Measurements from ENCODE around the gene GEN1. TPM values are rescaled to one million over a fixed set of nuclear protein-coding genes. Genes with fewer than 3 reads are reported as not detected.

Gene GEN1
- total and polyA plus RNA-seq, 2 donors = 6.6 to 9.5 TPM

DNA sequence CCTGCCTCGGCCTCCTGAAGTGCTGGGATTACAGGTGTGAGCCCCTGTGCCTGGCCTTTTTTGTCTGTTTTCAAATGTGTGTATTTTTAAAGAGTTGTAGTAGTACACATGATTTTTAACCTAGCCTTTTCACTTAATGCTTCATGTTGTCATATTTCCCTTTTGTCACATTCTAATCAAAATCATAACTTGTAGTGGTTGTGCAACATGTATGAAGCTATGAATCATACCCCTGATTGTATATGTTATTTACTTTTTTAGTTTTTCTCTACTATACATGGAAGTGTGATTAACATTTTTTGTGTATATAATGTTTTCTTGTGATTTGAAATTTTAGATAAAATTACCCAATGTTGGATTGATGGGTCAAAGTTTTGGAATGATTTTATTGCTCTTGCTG, 8.5 kb downstream of the GEN1 start:
- no peaks in the 10 kb centered on the region for H3K9me3 ChIP-seq (ENCODE audit: control insufficient read depth in 2 of 2, insufficient read depth in 1 of 2, low read length in 1 of 2)
- no peaks in the 10 kb centered on the region for H3K27me3 ChIP-seq (ENCODE audit: control insufficient read depth in 2 of 2, insufficient read depth in 1 of 2, low read length in 1 of 2)
- H3K36me3 ChIP-seq (ENCODE audit: control insufficient read depth in 2 of 2, insufficient read depth in 2 of 2, low read length in 1 of 2) = peaks cover 3 to 4% of the 10 kb centered on the region in 2 donors
- WGBS = 100% methylated on average over 1 of the region's 1 CpG
- DNase-seq (ENCODE audit: low read depth in 6 of 9, low spot score in 9 of 9) = no peak
- H3K4me1 ChIP-seq (ENCODE audit: control insufficient read depth in 2 of 2, insufficient read depth in 2 of 2, low read length in 2 of 2) = no peaks in the 10 kb centered on the region
- H3K4me3 ChIP-seq (ENCODE audit: low read length in 2 of 2) = no peak overlapping the region
- H3K27ac ChIP-seq (ENCODE audit: low read depth in 1 of 2, low read length in 1 of 2) = no peak overlapping the region

DNA sequence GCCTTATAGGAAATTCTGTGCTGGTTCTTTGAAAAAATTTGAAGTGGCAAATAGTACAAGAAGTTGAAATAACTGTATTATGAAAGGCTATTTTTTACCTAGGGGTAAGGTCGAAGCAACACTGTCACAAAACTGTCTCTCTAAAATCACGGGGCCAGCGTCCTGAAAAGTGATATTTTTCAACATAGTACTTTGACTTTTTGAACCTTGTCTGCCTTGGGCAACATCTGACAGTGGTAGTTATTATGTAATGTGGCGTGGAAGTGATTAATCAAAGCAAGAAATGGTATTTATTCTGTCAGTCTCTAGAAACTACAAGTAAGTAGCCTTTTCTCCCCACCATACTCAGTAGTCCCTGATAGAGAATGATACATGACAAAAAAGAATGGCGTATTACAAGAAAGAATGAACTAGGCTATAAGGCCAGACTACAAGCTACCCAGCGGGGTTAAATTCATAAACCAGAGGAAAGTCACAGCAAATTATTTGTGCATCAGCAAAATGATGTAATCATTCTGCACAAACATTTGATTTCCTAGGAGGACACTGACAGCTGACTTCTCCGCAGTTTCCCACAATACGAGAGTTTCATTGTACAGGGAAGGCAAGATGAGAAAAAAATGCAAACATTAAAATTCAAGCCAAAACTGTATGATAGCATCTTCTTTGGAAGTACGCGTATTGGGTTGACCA, 9.8 kb downstream of the GEN1 start:
- Histone ChIP-seq H3K4me3 (ENCODE audit: low read length in 2 of 2) (no peak overlapping the region), H3K9me3 (ENCODE audit: control insufficient read depth in 2 of 2, insufficient read depth in 1 of 2, low read length in 1 of 2) (no peaks in the 10 kb centered on the region), H3K36me3 (ENCODE audit: control insufficient read depth in 2 of 2, insufficient read depth in 2 of 2, low read length in 1 of 2) (peaks cover 3 to 4% of the 10 kb centered on the region in 2 donors), H3K27me3 (ENCODE audit: control insufficient read depth in 2 of 2, insufficient read depth in 1 of 2, low read length in 1 of 2) (no peaks in the 10 kb centered on the region), H3K4me1 (ENCODE audit: control insufficient read depth in 2 of 2, insufficient read depth in 2 of 2, low read length in 2 of 2) (no peaks in the 10 kb centered on the region), H3K27ac (ENCODE audit: low read depth in 1 of 2, low read length in 1 of 2) (no peak overlapping the region)
- 97% methylated on average over 10 of the region's 10 CpGs for WGBS
- DNase-seq (ENCODE audit: low read depth in 6 of 9, low spot score in 9 of 9) = no peak

DNA sequence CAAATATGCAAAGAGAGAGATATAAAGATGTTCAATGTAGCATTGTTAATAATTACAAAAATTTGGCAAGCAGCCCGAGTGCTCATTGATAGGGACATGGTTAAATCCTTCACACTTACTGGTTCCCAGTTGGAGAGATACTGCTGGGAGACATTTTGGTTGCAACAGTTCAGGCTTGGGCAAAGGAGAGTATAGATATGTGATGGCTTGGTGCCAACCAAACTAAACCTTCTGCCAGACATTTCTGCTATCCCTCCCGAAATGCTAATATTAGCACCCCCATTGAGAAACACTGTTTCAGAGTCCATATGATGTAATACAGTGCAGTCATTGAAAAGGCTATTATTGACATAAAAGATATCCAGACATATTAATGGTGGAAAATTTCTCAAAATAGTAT, 11.5 kb downstream of the GEN1 start:
- no peak overlapping the region for H3K27ac ChIP-seq (ENCODE audit: low read depth in 1 of 2, low read length in 1 of 2)
- no peaks in the 10 kb centered on the region for H3K4me1 ChIP-seq (ENCODE audit: control insufficient read depth in 2 of 2, insufficient read depth in 2 of 2, low read length in 2 of 2)
- H3K36me3 ChIP-seq (ENCODE audit: control insufficient read depth in 2 of 2, insufficient read depth in 2 of 2, low read length in 1 of 2) = peaks cover 2 to 4% of the 10 kb centered on the region in 2 donors
- H3K4me3 ChIP-seq (ENCODE audit: low read length in 2 of 2) = no peak overlapping the region
- DNase-seq (ENCODE audit: low read depth in 6 of 9, low spot score in 9 of 9) = no peak
- WGBS = 97% methylated on average over 2 of the region's 2 CpGs
- no peaks in the 10 kb centered on the region for H3K27me3 ChIP-seq (ENCODE audit: control insufficient read depth in 2 of 2, insufficient read depth in 1 of 2, low read length in 1 of 2)
- H3K9me3 ChIP-seq (ENCODE audit: control insufficient read depth in 2 of 2, insufficient read depth in 1 of 2, low read length in 1 of 2) = no peaks in the 10 kb centered on the region

DNA sequence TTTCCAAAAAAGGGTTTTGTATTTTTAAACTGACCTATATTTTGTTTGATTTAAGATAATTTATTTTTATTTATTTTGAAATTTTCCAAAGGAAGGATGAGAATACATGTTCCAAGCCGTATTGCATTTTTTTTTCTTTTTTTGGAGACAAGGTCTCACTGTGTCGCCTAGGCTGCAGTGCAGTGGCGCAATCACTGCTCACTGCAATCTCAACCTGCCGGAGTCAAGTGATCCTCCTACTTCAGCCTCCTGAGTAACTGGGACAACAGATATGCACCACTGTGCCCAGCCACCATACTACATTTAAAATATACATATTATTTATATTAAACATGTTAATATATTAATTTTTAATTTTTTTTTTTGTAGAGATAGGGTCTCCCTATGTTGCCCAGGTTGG, 15.0 kb downstream of the GEN1 start:
- peaks cover 3 to 8% of the 10 kb centered on the region in 2 donors for H3K36me3 ChIP-seq (ENCODE audit: control insufficient read depth in 2 of 2, insufficient read depth in 2 of 2, low read length in 1 of 2)
- H3K9me3 ChIP-seq (ENCODE audit: control insufficient read depth in 2 of 2, insufficient read depth in 1 of 2, low read length in 1 of 2) = no peaks in the 10 kb centered on the region
- no peak overlapping the region for H3K4me3 ChIP-seq (ENCODE audit: low read length in 2 of 2)
- 98% methylated on average over 4 of the region's 4 CpGs for WGBS
- no peak overlapping the region for H3K27ac ChIP-seq (ENCODE audit: low read depth in 1 of 2, low read length in 1 of 2)
- DNase-seq (ENCODE audit: low read depth in 6 of 9, low spot score in 9 of 9) = no peak
- H3K4me1 ChIP-seq (ENCODE audit: control insufficient read depth in 2 of 2, insufficient read depth in 2 of 2, low read length in 2 of 2) = no peaks in the 10 kb centered on the region
- H3K27me3 ChIP-seq (ENCODE audit: control insufficient read depth in 2 of 2, insufficient read depth in 1 of 2, low read length in 1 of 2) = no peaks in the 10 kb centered on the region

DNA sequence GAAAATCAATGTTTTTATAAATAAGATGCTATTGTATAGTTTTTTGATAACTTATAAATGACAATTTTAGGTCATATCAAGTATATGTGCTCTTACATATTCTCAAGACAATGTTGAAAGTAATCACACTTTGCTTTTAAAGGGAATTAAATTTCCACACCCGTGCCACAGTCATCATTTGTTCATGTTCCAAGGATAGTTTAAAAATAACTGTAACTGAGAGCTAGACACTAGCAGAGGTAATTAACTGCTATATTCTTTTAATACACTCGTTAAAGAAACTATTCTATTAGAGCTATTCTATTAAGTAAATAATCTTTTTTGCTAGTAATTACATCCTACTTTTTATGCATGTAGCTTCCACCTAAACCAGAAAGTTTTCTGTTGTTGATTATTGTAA, 18.0 kb downstream of the GEN1 start:
- Histone ChIP-seq H3K4me1 (ENCODE audit: control insufficient read depth in 2 of 2, insufficient read depth in 2 of 2, low read length in 2 of 2) (no peaks in the 10 kb centered on the region), H3K36me3 (ENCODE audit: control insufficient read depth in 2 of 2, insufficient read depth in 2 of 2, low read length in 1 of 2) (peaks cover 3 to 15% of the 10 kb centered on the region in 2 donors), H3K4me3 (ENCODE audit: low read length in 2 of 2) (no peak overlapping the region), H3K27me3 (ENCODE audit: control insufficient read depth in 2 of 2, insufficient read depth in 1 of 2, low read length in 1 of 2) (no peaks in the 10 kb centered on the region), H3K27ac (ENCODE audit: low read depth in 1 of 2, low read length in 1 of 2) (no peak overlapping the region), H3K9me3 (ENCODE audit: control insufficient read depth in 2 of 2, insufficient read depth in 1 of 2, low read length in 1 of 2) (no peaks in the 10 kb centered on the region)
- WGBS = 98% methylated on average over 2 of the region's 2 CpGs
- DNase-seq (ENCODE audit: low read depth in 6 of 9, low spot score in 9 of 9) = no peak

DNA sequence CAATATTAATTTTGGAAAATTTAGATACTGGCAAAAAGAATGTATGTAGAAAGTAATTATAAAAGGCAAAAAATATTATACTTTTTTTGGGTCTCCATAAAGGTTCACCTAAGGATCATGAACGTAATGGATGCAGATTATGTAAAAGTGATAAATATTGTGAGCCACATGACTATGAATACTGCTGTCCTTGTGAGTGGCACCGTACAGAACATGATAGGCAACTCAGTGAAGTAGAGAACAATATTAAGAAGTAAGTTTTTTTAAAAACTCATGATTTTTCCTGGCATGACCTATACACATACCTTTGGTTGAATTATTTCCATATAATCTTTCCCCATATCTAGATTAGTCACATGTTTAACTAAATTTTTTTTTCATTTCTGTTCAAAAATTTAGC, 18.6 kb downstream of the GEN1 start:
- WGBS = 96% methylated on average over 2 of the region's 2 CpGs
- Histone ChIP-seq H3K4me1 (ENCODE audit: control insufficient read depth in 2 of 2, insufficient read depth in 2 of 2, low read length in 2 of 2) (no peaks in the 10 kb centered on the region), H3K4me3 (ENCODE audit: low read length in 2 of 2) (no peak overlapping the region), H3K27me3 (ENCODE audit: control insufficient read depth in 2 of 2, insufficient read depth in 1 of 2, low read length in 1 of 2) (no peaks in the 10 kb centered on the region), H3K9me3 (ENCODE audit: control insufficient read depth in 2 of 2, insufficient read depth in 1 of 2, low read length in 1 of 2) (no peaks in the 10 kb centered on the region), H3K36me3 (ENCODE audit: control insufficient read depth in 2 of 2, insufficient read depth in 2 of 2, low read length in 1 of 2) (peaks cover 3 to 15% of the 10 kb centered on the region in 2 donors), H3K27ac (ENCODE audit: low read depth in 1 of 2, low read length in 1 of 2) (no peak overlapping the region)
- DNase-seq (ENCODE audit: low read depth in 6 of 9, low spot score in 9 of 9) = no peak

DNA sequence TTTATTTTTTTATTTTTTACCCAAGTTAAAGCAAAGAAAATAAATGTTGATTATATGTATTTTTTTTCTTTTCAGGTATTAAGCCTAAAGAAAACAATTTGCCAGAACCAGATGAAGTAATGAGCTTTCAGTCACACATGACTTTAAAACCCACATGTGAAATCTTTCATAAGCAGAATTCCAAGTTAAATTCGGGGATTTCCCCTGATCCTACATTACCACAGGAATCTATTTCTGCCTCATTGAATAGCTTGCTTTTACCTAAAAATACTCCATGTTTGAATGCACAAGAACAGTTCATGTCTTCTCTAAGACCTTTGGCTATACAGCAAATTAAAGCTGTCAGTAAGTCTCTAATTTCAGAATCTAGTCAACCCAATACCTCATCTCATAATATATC, 26.6 kb downstream of the GEN1 start:
- no peak overlapping the region for H3K4me3 ChIP-seq (ENCODE audit: low read length in 2 of 2)
- 96% methylated on average over 1 of the region's 1 CpG for WGBS
- H3K27ac ChIP-seq (ENCODE audit: low read depth in 1 of 2, low read length in 1 of 2) = no peak overlapping the region
- H3K4me1 ChIP-seq (ENCODE audit: control insufficient read depth in 2 of 2, insufficient read depth in 2 of 2, low read length in 2 of 2) = no peaks in the 10 kb centered on the region
- DNase-seq (ENCODE audit: low read depth in 6 of 9, low spot score in 9 of 9) = no peak
- peaks cover 0 to 24% of the 10 kb centered on the region in 2 donors for H3K36me3 ChIP-seq (ENCODE audit: control insufficient read depth in 2 of 2, insufficient read depth in 2 of 2, low read length in 1 of 2)
- H3K27me3 ChIP-seq (ENCODE audit: control insufficient read depth in 2 of 2, insufficient read depth in 1 of 2, low read length in 1 of 2) = no peaks in the 10 kb centered on the region
- no peaks in the 10 kb centered on the region for H3K9me3 ChIP-seq (ENCODE audit: control insufficient read depth in 2 of 2, insufficient read depth in 1 of 2, low read length in 1 of 2)

DNA sequence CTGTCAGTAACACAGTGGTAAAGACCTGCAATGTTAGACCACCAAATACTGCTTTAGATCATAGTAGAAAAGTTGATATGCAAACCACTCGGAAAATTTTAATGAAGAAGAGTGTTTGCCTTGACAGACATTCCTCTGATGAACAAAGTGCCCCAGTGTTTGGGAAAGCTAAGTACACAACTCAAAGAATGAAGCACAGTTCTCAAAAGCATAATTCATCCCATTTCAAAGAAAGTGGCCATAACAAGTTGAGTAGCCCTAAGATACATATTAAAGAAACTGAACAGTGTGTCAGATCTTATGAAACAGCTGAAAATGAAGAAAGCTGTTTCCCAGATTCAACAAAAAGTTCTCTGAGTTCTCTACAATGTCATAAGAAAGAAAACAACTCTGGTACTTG, 27.5 kb downstream of the GEN1 start:
- Histone ChIP-seq H3K4me1 (ENCODE audit: control insufficient read depth in 2 of 2, insufficient read depth in 2 of 2, low read length in 2 of 2) (no peaks in the 10 kb centered on the region), H3K4me3 (ENCODE audit: low read length in 2 of 2) (no peak overlapping the region), H3K27ac (ENCODE audit: low read depth in 1 of 2, low read length in 1 of 2) (no peak overlapping the region), H3K9me3 (ENCODE audit: control insufficient read depth in 2 of 2, insufficient read depth in 1 of 2, low read length in 1 of 2) (no peaks in the 10 kb centered on the region), H3K27me3 (ENCODE audit: control insufficient read depth in 2 of 2, insufficient read depth in 1 of 2, low read length in 1 of 2) (no peaks in the 10 kb centered on the region), H3K36me3 (ENCODE audit: control insufficient read depth in 2 of 2, insufficient read depth in 2 of 2, low read length in 1 of 2) (peaks cover 0 to 24% of the 10 kb centered on the region in 2 donors)
- 94% methylated on average over 1 of the region's 1 CpG for WGBS
- no peak for DNase-seq (ENCODE audit: low read depth in 6 of 9, low spot score in 9 of 9)

DNA sequence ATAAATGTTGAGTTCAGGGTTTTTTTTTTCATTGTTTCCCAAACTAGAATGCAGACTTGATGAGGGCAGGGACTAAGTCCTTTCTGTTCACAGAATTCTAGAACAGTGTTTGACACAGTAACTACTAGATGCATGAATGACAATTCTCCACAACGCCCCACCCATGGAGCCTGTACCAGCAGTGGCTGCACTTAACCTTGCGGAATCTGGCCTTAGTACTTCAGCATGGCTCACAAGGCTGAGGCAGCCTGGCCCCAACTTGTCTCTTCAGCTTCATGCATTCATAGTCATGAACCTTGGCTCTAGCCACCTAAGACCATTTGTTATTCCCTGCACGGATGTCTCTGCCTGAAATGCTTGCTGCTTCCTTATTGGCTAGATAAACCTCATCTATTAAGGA, 32.8 kb downstream of the GEN1 start:
- Histone ChIP-seq H3K9me3 (ENCODE audit: control insufficient read depth in 2 of 2, insufficient read depth in 1 of 2, low read length in 1 of 2) (no peaks in the 10 kb centered on the region), H3K36me3 (ENCODE audit: control insufficient read depth in 2 of 2, insufficient read depth in 2 of 2, low read length in 1 of 2) (peaks cover 0 to 7% of the 10 kb centered on the region in 2 donors), H3K27me3 (ENCODE audit: control insufficient read depth in 2 of 2, insufficient read depth in 1 of 2, low read length in 1 of 2) (no peaks in the 10 kb centered on the region), H3K27ac (ENCODE audit: low read depth in 1 of 2, low read length in 1 of 2) (no peak overlapping the region), H3K4me1 (ENCODE audit: control insufficient read depth in 2 of 2, insufficient read depth in 2 of 2, low read length in 2 of 2) (no peaks in the 10 kb centered on the region), H3K4me3 (ENCODE audit: low read length in 2 of 2) (no peak overlapping the region)
- no peak for DNase-seq (ENCODE audit: low read depth in 6 of 9, low spot score in 9 of 9)
- WGBS = 97% methylated on average over 3 of the region's 3 CpGs
